CMK (cell line): ENCODE results near the gene RAD51C.
"Not testable (repeated sequence)": the region's sequence is repeated elsewhere in the genome, so short reads cannot be mapped to it uniquely, and the experiment has no call there.

ENCODE experiments used
- DNase-seq: peaks from one replicate; pipeline ENCODE4 v3.0.0-alpha.2; 2010; ENCODE audit warnings: low read depth

The RAD51C gene

DNA sequence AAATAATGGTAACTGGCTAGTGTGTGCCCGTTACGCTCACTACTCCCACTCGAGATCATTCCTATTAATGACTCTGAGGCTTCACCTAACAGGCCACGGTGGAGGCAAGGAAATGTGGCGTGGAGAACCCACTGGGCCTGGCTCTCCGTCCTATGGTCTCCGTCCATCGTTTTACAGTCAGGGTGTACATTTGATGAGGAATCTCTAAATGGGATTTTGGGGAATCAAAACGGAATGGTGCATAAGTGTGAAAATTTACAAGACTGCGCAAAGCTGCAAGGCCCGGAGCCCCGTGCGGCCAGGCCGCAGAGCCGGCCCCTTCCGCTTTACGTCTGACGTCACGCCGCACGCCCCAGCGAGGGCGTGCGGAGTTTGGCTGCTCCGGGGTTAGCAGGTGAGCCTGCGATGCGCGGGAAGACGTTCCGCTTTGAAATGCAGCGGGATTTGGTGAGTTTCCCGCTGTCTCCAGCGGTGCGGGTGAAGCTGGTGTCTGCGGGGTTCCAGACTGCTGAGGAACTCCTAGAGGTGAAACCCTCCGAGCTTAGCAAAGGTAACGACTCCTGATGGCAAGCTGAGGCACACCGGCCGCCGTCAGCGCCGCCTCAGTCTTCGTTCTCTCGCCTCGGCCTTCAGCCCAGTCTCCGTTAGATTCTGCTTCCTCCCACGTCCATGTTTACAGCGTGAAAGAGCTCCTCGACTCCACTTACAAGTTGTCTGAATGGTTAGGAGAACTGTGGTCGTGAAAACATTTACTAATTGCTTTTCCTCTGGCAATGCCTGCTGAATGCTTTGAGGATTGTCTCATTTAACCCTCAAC is at the start of gene RAD51C:
Gene RAD51C (plus strand): TSS at position 364 of the 817 bp plus-strand sequence. CDS start 42 bp downstream, at position 406.
- peak; percentile 71 for DNase-seq

DNA sequence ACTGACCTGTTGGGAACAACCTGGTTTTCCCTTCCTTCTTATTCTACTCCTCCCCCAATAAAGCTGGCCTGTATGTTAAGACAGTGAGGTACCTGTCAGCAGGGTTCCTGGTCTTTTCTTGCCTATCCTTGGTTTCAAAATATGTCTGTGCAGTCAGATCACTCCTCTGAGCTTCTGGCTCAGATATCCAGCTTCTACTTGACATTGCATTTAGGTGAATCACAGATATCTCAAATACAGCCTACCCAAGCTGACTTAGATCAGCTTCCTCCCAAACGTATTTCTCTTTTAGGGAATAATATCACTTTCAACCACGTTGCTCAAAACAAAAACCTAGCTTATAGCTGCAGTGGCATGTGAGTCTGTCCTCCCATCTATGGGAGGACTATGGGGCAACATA is 49.3 kb upstream of the RAD51C start:
- no peak for DNase-seq

DNA sequence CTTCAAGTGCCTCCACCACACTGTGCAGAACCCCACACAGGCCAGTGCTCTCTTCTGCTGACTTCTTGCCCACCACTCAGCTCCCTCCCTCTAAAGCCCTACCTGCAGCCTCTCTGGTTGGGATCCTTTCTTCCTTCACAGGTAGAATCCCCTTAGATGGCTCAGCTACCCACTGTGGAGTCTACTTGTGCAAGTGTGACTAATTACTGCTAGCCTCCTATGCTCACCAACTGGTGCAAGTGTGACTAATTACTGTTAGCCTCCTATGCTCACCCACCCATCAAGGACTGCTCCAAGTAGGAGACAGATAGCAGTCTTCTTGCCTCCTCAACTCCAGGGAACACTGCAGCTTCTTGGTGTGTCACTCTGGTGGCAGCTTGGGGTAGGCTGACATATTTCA is 44.2 kb upstream of the RAD51C start:
- no peak for DNase-seq

DNA sequence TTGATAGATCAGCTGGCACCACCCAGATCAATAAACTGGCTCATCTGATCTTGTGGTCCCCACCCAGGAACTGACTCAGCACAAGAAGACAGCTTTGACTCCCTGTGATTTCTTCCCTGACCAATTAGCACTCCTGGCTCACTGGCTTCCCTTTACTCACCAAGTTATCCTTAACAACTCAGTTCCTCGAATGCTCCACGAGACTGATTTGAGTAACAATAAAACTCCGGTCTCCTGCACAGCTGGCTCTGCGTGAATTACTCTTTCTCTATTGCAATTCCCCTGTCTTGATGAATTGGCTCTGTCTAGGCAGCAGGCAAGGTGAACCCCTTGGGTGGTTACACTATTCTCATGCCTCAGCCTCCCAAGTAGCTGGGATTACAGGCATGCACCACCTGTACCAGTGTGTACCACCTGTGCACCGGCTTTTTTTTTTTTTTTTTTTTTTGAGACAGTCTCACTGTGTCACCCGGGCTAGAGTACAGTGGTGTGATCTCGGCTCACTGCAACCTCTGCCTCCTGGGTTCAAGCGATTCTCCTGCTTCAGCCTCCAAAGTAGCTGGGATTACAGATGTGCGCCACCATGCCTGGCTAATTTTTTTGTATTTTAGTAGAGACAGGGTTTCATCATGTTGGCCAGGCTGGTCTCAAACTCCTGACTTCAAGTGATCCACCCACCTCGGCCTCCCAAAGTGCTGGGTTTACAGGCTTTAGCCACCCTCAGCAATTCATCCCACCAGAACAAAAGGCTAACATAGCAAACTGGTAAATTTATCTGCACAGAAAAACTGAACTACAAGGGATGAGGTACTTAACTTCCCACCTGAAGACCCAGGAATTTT is 34.2 kb upstream of the RAD51C start:
- DNase-seq, result not testable (repeated sequence)

GRCh38 chr17:58658804-58659713 is 33.3 kb upstream of the RAD51C start:
- peak; percentile 85 for DNase-seq

- DNase-seq, result not testable (repeated sequence)
Observed at GRCh38 chr17:58659714-58660084, 32.7 kb upstream of the RAD51C start.

DNA sequence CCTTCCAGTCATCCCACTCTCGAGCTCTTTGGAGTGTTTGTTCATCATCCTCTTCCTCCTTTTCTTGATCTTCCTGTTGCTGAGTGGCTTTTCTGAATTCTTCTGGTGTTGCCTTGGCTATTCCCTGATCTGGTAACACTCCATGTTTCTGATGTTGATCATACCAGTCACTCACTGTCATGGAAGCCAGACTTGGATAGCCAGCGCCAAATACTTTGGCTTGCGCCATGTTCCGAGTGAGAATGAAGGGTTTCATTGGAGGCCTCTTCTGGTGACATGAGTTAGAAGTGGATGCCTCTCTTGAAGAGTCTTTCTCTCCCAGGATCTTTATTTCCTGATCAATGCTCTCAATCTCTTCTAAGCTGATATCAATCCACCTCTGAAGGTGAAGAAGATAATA is 31.8 kb upstream of the RAD51C start:
- DNase-seq, result no peak

DNA sequence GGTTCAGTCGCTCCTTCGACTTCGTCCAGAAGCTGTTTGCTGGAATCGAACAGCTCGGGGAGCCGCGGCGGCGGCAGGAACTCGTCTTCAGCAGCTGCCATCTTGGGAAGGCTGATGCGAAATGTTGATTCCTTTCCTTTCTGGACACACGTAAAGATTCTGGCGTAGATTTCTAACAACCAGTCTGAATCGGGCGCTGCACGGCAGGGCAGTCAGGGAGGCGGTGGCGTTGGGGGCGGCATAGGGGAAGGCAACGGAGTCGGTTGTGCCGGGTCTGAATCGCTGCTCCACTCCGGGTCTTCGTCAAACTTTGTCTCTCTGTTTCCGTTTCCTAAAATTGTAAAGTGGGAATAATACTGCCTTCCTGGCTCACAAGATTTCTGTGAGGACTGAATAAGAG is 30.9 kb upstream of the RAD51C start:
- no peak for DNase-seq

DNA sequence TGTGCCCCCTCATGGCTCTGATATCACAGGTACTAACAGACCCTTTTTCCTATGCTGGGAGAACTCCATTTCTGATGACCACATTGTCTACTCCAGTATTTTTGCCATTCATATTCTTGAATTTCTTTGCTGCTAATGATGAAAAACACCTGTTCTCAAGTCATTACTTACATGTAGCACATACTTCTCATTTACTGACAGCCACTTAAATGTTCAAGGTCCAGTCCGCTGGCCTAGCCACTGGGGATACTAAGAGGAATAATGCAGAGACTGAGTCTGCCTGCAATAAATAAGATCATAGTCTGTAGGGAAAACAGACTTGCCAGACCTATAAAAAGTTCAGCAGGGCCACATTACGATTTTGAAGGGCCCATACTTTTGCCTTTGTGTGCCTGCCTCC is 28.1 kb upstream of the RAD51C start:
- no peak for DNase-seq

- no peak for DNase-seq
Observed at GRCh38 chr17:58665946-58666857, 26.2 kb upstream of the RAD51C start.

- no peak for DNase-seq
Observed at GRCh38 chr17:58666858-58667267, 25.5 kb upstream of the RAD51C start.

GRCh38 chr17:58667934-58668597 is 24.3 kb upstream of the RAD51C start:
- DNase-seq, result no peak

DNA sequence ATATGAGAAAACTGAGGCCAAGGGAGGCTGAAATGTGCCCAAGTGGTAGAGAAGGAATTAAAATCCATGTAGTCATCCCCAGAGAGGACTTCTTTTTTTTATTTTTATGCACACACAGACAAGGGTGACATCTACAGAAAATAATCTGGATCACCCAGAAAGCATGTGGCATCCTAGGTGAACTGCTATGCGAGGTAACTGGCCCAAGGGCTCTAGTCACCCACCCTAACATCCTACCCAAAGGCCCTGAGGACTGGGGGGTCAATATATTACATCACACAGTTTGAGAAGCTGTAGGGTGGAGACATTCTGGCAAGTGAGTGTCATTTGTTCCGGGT is 23.8 kb upstream of the RAD51C start:
- DNase-seq, result no peak

- DNase-seq, result no peak
Observed at GRCh38 chr17:58669853-58670252, 22.5 kb upstream of the RAD51C start.

DNA sequence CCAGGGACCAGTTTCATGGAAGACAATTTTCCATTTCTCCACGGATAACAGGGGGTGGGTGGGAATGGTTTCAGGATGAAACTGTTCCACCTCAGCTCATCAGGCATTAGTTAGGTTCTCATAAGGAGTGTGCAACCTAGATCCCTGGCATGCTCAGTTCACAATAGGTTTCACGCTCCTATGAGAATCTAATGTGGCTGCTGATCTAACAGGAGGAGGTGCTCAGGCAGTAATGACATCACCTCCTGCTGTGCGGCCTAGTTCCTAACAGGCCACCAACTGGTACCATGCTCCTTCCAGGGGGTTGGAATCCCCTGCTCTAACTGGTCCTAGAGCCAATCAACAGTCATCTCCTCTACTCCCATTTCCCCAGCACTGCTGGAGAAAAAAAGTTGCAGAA is 20.4 kb upstream of the RAD51C start:
- no peak for DNase-seq

- DNase-seq, result no peak
Observed at GRCh38 chr17:58677194-58677880, 15.1 kb upstream of the RAD51C start.

DNA sequence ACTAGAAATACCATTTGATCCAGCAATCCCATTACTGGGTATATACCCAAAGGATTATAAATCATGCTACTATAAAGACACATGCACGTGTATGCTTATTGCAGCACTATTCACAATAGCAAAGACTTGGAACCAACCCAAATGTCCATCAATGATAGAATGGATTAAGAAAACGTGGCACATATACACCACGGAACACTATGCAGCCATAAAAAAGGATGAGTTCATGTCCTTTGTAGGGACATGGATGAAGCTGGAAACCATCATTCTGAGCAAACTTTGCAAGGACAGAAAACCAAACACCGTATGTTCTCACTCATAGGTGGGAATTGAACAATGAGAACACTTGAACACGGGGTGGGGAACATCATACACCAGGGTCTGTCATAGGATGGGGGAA is 14.1 kb upstream of the RAD51C start:
- DNase-seq, result not testable (repeated sequence)

GRCh38 chr17:58679263-58680037 is 13.0 kb upstream of the RAD51C start:
- no peak for DNase-seq

DNA sequence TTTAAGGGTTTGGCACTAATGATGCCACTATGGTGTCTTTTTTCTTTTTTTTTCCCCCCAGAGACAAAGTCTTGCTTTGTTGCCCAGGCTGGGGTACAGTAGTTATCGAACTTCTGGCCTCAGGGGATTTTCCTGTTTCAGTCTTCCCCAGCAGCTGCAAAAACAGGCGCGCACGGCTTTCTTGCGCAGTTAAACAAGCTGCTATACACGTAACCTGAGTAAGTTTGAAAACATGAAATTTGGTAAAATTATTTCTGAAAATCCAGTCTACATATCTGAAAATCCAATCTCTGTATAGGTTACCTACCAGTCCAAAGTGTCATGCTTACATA is 12.4 kb upstream of the RAD51C start:
- DNase-seq, result no peak
